ENCODE data around the gene SOX4. TPM values are rescaled to one million over a fixed set of nuclear protein-coding genes. Genes with fewer than 3 reads are reported as not detected.

The SOX4 gene
- total RNA-seq, 1 donor from 2014 or later = 221 TPM

DNA sequence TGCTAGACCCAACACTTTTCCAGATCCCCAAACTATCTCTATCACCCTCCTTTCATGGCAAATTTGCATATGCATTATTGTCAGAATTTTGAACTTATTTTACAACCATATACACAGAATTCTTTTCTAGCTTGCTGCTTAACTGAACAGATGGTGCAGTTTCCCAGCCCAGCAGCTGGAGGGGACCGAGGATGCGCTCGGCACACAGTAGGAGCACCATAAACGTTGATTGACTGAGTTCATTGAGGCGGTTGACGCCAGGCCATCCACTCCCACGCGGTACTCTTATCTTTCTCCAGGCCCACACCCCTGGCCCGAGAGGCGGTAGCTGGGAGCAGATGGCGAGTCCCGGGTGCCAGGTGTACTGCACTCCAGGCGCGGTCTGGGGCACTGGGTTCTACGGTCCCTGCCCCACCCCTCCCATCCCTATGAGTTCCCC is 6.8 kb upstream of the SOX4 start:
- Mint-ChIP-seq H3K36me3 (peaks cover 18% of the 10 kb centered on the region), H3K27ac (peak overlapping the region; percentile 99), H3K9me3 (peaks cover 23% of the 10 kb centered on the region), H3K27me3 (ENCODE audit: low read depth) (no peaks in the 10 kb centered on the region), H3K4me1 (peaks cover 26% of the 10 kb centered on the region), H3K4me3 (peak overlapping the region; percentile 98)
- TF ChIP-seq, protein P1, sequence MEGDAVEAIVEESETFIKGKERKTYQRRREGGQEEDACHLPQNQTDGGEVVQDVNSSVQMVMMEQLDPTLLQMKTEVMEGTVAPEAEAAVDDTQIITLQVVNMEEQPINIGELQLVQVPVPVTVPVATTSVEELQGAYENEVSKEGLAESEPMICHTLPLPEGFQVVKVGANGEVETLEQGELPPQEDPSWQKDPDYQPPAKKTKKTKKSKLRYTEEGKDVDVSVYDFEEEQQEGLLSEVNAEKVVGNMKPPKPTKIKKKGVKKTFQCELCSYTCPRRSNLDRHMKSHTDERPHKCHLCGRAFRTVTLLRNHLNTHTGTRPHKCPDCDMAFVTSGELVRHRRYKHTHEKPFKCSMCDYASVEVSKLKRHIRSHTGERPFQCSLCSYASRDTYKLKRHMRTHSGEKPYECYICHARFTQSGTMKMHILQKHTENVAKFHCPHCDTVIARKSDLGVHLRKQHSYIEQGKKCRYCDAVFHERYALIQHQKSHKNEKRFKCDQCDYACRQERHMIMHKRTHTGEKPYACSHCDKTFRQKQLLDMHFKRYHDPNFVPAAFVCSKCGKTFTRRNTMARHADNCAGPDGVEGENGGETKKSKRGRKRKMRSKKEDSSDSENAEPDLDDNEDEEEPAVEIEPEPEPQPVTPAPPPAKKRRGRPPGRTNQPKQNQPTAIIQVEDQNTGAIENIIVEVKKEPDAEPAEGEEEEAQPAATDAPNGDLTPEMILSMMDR (IDR thresholded peaks at IDR 0.05; ENCODE audit: unreplicated experiment) = no peak
- no peak for DNase-seq (ENCODE audit: low spot score in 2 of 2, unreplicated experiment in 2 of 2)

DNA sequence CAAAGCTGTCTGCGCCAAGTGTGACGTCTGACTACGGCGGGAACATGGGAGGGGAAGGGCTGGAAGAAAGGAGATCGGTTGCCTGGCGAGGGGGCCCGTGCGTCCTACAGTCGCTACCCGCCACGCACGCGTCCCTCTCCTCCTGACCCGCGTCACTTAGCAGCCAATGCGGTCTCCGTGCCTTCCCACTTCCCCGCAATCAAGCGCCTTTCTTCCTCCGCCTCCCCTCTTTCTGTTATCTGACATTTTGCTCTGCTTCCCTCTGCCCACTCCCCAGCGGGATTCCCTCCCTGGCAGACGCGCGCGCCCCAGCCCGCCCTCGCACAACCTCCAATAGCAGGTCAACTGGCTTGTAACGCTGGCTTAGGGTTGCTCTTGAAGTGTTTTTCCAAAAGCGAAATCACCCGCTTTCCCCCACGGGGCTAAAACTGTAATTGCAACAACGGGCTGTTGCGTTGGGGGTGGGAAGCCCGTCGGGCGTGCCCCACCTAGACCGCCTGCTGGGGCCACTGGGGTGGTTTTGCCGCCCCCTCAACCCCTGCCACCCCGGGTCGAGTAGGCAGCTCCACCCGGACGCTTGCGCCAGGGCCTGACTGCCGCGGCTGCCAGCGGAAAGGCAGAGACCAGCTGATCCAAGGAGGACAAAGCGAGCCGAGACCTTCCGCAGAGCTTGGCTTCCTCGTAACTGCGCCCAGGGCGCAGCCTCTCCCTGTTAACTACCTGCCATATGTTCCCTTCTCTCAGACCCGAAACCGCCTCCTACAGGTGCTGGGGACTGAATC is 6.2 kb upstream of the SOX4 start:
- TF ChIP-seq, protein P1 (IDR thresholded peaks at IDR 0.05; ENCODE audit: unreplicated experiment) = peak; percentile 43

DNA sequence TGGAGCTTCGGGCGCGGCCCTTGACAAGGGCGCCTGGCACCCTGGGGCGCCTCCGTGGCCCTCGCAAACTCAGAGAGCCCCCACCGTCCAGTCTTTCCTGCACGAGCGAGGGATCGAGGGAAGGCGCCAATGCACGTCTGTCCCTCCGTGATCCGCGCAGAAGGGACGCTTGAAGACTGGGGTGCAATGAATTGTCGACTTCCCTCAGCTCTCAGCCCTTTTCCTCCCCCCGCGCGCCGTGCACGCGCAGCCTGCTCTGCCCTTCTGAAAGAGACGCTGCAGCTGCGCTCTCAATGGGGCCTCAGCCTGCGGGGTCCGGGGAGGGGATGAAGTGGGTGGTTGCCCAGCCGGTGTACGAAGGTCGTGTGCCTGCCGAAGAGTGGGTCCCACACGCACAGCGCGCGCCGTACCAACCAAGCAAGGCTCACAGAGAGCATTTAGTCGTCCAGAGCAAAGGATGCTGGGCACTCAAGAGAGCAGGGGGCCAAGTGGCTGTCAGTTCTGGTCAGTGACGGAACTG is 5.5 kb upstream of the SOX4 start:
- Mint-ChIP-seq H3K4me3 (peak overlapping the region; percentile 98), H3K4me1 (peaks cover 26% of the 10 kb centered on the region), H3K9me3 (peaks cover 11% of the 10 kb centered on the region), H3K27me3 (ENCODE audit: low read depth) (no peaks in the 10 kb centered on the region), H3K36me3 (peaks cover 7% of the 10 kb centered on the region), H3K27ac (peak overlapping the region; percentile 99)
- DNase-seq (ENCODE audit: low spot score in 2 of 2, unreplicated experiment in 2 of 2) = peak; percentile 51 to 75
- TF ChIP-seq, protein P1 (IDR thresholded peaks at IDR 0.05; ENCODE audit: unreplicated experiment) = no peak

More for the DNA sequence above, 6.2 kb upstream of the SOX4 start:
- peak; percentile 34 to 73 for DNase-seq (ENCODE audit: low spot score in 2 of 2, unreplicated experiment in 2 of 2)
- peaks cover 18% of the 10 kb centered on the region for H3K9me3 Mint-ChIP-seq
- H3K4me1 Mint-ChIP-seq = peaks cover 26% of the 10 kb centered on the region
- H3K36me3 Mint-ChIP-seq = peaks cover 14% of the 10 kb centered on the region
- H3K4me3 Mint-ChIP-seq = peak overlapping the region; percentile 98
- H3K27me3 Mint-ChIP-seq (ENCODE audit: low read depth) = no peaks in the 10 kb centered on the region
- H3K27ac Mint-ChIP-seq = peak overlapping the region; percentile 99

DNA sequence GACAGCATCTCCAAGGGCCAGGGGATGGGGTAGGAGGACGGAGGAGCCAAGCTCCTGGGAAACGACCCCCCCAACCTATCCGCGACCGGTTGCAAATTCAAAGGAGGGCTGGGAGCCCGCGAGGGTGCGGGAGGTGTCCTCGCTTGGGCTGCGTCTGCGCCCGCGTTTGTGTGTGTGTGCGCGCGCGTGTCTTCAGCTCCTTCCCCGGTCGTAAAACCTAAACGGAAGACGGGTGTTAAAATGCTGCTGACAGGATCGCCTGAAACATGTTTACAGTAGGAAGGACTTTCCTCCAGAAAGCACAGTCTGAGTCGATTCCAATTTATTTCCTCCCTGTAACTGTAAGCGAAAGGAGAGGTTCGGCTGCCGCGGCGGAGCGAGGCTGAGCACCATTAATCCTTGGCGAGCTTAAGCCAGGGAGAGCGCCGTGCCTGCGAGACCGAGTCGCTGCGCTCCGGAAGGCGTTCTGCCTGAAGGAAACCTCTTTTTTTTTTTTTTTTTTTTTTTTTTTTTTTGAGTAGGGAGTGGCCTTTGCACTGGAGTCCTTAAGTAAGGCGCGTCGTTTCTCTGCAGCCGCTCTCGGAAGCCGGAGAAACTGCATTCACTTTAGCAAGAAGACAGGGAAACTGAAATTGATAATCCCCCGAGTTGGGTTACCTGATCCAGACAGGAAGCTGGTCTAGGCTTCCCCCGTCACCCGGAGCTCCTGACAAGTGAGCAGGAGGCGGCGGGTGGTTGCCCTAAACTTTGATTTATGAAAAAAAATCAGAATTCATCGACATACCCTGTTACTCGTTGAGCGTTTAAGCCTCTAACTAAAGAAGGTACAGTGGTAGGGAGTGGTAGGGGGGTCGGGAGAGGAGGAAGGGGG is 4.8 kb upstream of the SOX4 start:
- DNase-seq (ENCODE audit: low spot score in 2 of 2, unreplicated experiment in 2 of 2) = peak; percentile 57 to 73
- TF ChIP-seq, protein P1 (IDR thresholded peaks at IDR 0.05; ENCODE audit: unreplicated experiment) = no peak
- H3K4me1 Mint-ChIP-seq = peaks cover 26% of the 10 kb centered on the region
- peak overlapping the region; percentile 99 for H3K27ac Mint-ChIP-seq
- H3K4me3 Mint-ChIP-seq = peak overlapping the region; percentile 98
- peaks cover 7% of the 10 kb centered on the region for H3K9me3 Mint-ChIP-seq
- H3K27me3 Mint-ChIP-seq (ENCODE audit: low read depth) = no peaks in the 10 kb centered on the region
- H3K36me3 Mint-ChIP-seq = peaks cover 4% of the 10 kb centered on the region
